H1 (cell line): Measurements from ENCODE around the gene TMEM161B. TPM values are rescaled to one million over a fixed set of nuclear protein-coding genes. Genes with fewer than 3 reads are reported as not detected.

ENCODE experiments used
- CTCF ChIA-PET: fragments of 300-600 bp; sonication (Branson Sonifier 250); formaldehyde crosslinking; loops from one replicate; lab custom pipeline; 2021; ENCODE audit not compliant: partially characterized antibody; lab: Charles Lee
- POLR2A ChIA-PET: fragments of 300-600 bp; sonication (Branson Sonifier 250); formaldehyde crosslinking; loops from one replicate; lab custom pipeline; 2021; ENCODE audit warnings: inconsistent platforms; ENCODE audit not compliant: partially characterized antibody; lab: Charles Lee
- DNase-seq, 2 experiments: peaks; one replicate each; pipeline versions ENCODE4 v3.0.0 to v3.0.0-alpha.2; 2010 to 2022; ENCODE audit warnings: low spot score in 2 of 2, low read depth in 1 of 2, mixed read lengths in 1 of 2
- FAIRE-seq: peaks from 2 replicates; lab custom pipeline; 2011; peaks lifted over from hg19 to GRCh38; lab: Jason Lieb, UNC
- H2AFZ ChIP-seq: 2 replicates; pipeline ENCODE4 v1.8.1; 2012; ENCODE audit warnings: low read length, inconsistent platforms
- H2AK5ac ChIP-seq: 2 replicates; pipeline ENCODE4 v1.6.1; 2013; ENCODE audit warnings: low read depth, low read length
- H2BK120ac ChIP-seq: replicated peaks from 2 replicates; pipeline ENCODE3; 2013; ENCODE audit warnings: low read depth, low read length, inconsistent platforms
- H2BK12ac ChIP-seq: 2 replicates; pipeline ENCODE4 v1.6.1; 2013; ENCODE audit warnings: low read depth, low read length
- H2BK15ac ChIP-seq: 2 replicates; pipeline ENCODE4 v1.6.1; 2013; ENCODE audit warnings: low read length
- H2BK20ac ChIP-seq: 2 replicates; pipeline ENCODE4 v1.6.1; 2013; ENCODE audit warnings: low read length
- H2BK5ac ChIP-seq: 2 replicates; pipeline ENCODE4 v1.6.1; 2013; ENCODE audit warnings: low read depth, low read length
- H3K14ac ChIP-seq: 2 replicates; pipeline ENCODE4 v1.6.1; 2013; ENCODE audit warnings: inconsistent platforms; ENCODE audit not compliant: insufficient read length
- H3K18ac ChIP-seq: 2 replicates; pipeline ENCODE4 v1.6.1; 2013; ENCODE audit warnings: low read length; ENCODE audit errors: extremely low read depth
- H3K23ac ChIP-seq: 2 replicates; pipeline ENCODE4 v1.6.1; 2013; ENCODE audit warnings: inconsistent platforms; ENCODE audit not compliant: insufficient read length
- H3K23me2 ChIP-seq: 2 replicates; pipeline ENCODE4 v1.6.1; 2013; ENCODE audit warnings: low read depth, low read length
- H3K27ac ChIP-seq: 2 replicates; pipeline ENCODE4 v1.6.1; 2011; ENCODE audit warnings: low read depth, low read length, inconsistent platforms
- H3K27me3 ChIP-seq, 4 experiments: replicated peaks in 1 of 4; 1 replicate in 1 of 4; 2 replicates in 3 of 4; pipeline versions ENCODE4 v1.6.1 to v1.8.1; 2011 to 2013; ENCODE audit warnings: low read length in 3 of 4, mild to moderate bottlenecking in 3 of 4, inconsistent platforms in 2 of 4, mixed read lengths in 2 of 4, moderate library complexity in 1 of 4; ENCODE audit not compliant: control insufficient read depth in 3 of 4, insufficient read depth in 3 of 4; ENCODE audit errors: extremely low read depth in 1 of 4
- H3K36me3 ChIP-seq, 4 experiments: 2 replicates each; pipeline versions ENCODE4 v1.6.1 to v1.8.1; 2011 to 2013; ENCODE audit warnings: mild to moderate bottlenecking in 4 of 4, low read length in 3 of 4, moderate library complexity in 2 of 4, control low read depth in 1 of 4, inconsistent platforms in 1 of 4; ENCODE audit not compliant: insufficient read depth in 4 of 4, control insufficient read depth in 2 of 4
- H3K4ac ChIP-seq: replicated peaks from 2 replicates; pipeline ENCODE3; 2013; ENCODE audit warnings: low read length, low read depth, mixed read lengths, inconsistent platforms; ENCODE audit not compliant: insufficient read length
- H3K4me1 ChIP-seq, 4 experiments: replicated peaks in 1 of 4; 1 replicate in 1 of 4; 2 replicates in 3 of 4; pipeline versions ENCODE4 v1.6.1 to v1.8.1; 2011 to 2013; ENCODE audit warnings: low read length in 3 of 4, inconsistent platforms in 2 of 4, mixed read lengths in 1 of 4; ENCODE audit not compliant: insufficient read depth in 4 of 4, control insufficient read depth in 3 of 4
- H3K4me2 ChIP-seq, 2 experiments: 2 replicates each; pipeline versions ENCODE4 v1.6.1 to v1.8.1; 2011 to 2013; ENCODE audit warnings: low read depth in 2 of 2, low read length in 2 of 2, control low read depth in 1 of 2, inconsistent platforms in 1 of 2, mild to moderate bottlenecking in 1 of 2; ENCODE audit not compliant: insufficient read depth in 1 of 2
- H3K4me3 ChIP-seq, 4 experiments: fragments of 200-600, 300-600 bp in 1 of 4; sonication (generic), shearing (Covaris generic), sonication (Bioruptor Twin) in 1 of 4; 2 replicates each; pipeline versions ENCODE4 v1.5.1 to v1.8.1; 2011 to 2016; ENCODE audit warnings: low read length in 4 of 4, low read depth in 3 of 4, control low read depth in 2 of 4, inconsistent platforms in 2 of 4, mild to moderate bottlenecking in 2 of 4, mixed read lengths in 1 of 4, moderate library complexity in 1 of 4; ENCODE audit not compliant: insufficient read depth in 2 of 4; ENCODE audit errors: extremely low read depth in 1 of 4
- H3K56ac ChIP-seq: replicated peaks from 2 replicates; pipeline ENCODE3; 2013; ENCODE audit warnings: low read depth, mild to moderate bottlenecking, mixed read lengths, low read length, inconsistent platforms; ENCODE audit not compliant: insufficient read length
- H3K79me1 ChIP-seq: 2 replicates; pipeline ENCODE4 v1.6.1; 2013; ENCODE audit warnings: low read depth, low read length, control low read depth
- H3K79me2 ChIP-seq, 2 experiments: 2 replicates each; pipeline versions ENCODE4 v1.6.1 to v1.8.1; 2012 to 2013; ENCODE audit warnings: low read length in 2 of 2, mild to moderate bottlenecking in 2 of 2, inconsistent platforms in 1 of 2; ENCODE audit not compliant: insufficient read depth in 2 of 2, control insufficient read depth in 1 of 2
- H3K9ac ChIP-seq, 4 experiments: replicated peaks in 1 of 4; 1 replicate in 1 of 4; 2 replicates in 3 of 4; pipeline versions ENCODE4 v1.6.1 to v1.8.1; 2011 to 2013; ENCODE audit warnings: low read depth in 3 of 4, low read length in 3 of 4, control low read depth in 2 of 4, mild to moderate bottlenecking in 2 of 4, moderate library complexity in 2 of 4, inconsistent platforms in 1 of 4; ENCODE audit errors: extremely low read depth in 1 of 4
- H3K9me3 ChIP-seq, 2 experiments: 2 replicates each; pipeline versions ENCODE4 v1.6.1 to v1.8.1; 2012 to 2013; ENCODE audit warnings: mild to moderate bottlenecking in 2 of 2, moderate library complexity in 2 of 2, control low read depth in 1 of 2, inconsistent platforms in 1 of 2, low read depth in 1 of 2, low read length in 1 of 2, mixed read lengths in 1 of 2; ENCODE audit not compliant: insufficient read depth in 2 of 2
- H4K20me1 ChIP-seq, 2 experiments: replicated peaks in 1 of 2; 2 replicates each; pipeline versions ENCODE3 to v1.8.1; 2011 to 2013; ENCODE audit warnings: inconsistent platforms in 2 of 2, low read length in 2 of 2, mild to moderate bottlenecking in 1 of 2; ENCODE audit not compliant: insufficient read depth in 2 of 2, control insufficient read depth in 1 of 2
- H4K5ac ChIP-seq: 2 replicates; pipeline ENCODE4 v1.6.1; 2013; ENCODE audit warnings: low read length, low read depth, mixed read lengths, inconsistent platforms; ENCODE audit not compliant: insufficient read length
- H4K8ac ChIP-seq: 2 replicates; pipeline ENCODE4 v1.8.0; 2013; ENCODE audit warnings: mild to moderate bottlenecking, moderate library complexity, low read length, inconsistent platforms; ENCODE audit not compliant: insufficient read depth; ENCODE audit errors: extremely low read depth
- H4K91ac ChIP-seq: replicated peaks from 2 replicates; pipeline ENCODE3; 2013; ENCODE audit warnings: low read length, mixed read lengths, inconsistent platforms; ENCODE audit not compliant: insufficient read length
- HDAC6 ChIP-seq: IDR thresholded peaks from one replicate; pipeline ENCODE4 v1.7.1; 2012; ENCODE audit warnings: low read depth, mild to moderate bottlenecking, inconsistent platforms, low read length, moderate library complexity
- WGBS, 2 experiments: shearing (Covaris generic) in 1 of 2; methylation state at CpG; one replicate each; pipeline versions ENCODE4 v1.1.6 to v1.1.7; 2013 to 2015; ENCODE audit warnings: low lambda C conversion rate in 2 of 2, mixed read lengths in 2 of 2, inconsistent platforms in 1 of 2, low coverage in 1 of 2, missing lambda C conversion rate in 1 of 2; ENCODE audit not compliant: insufficient replicate concordance in 2 of 2, insufficient coverage in 1 of 2, insufficient read length in 1 of 2; ENCODE audit errors: extremely low coverage in 1 of 2, missing lambda C conversion rate in 1 of 2; 5-methylcytosine and 5-hydroxymethylcytosine counted together
- polyA plus RNA-seq, 7 experiments: library from polyadenylated mRNA; depleted of rRNA in 3 of 7; stranded (reverse) in 5 of 7; unstranded in 2 of 7; fragments of >200 nt in 5 of 7; fragments of 200-250 nt in 2 of 7; gene quantifications; 1 replicate in 5 of 7; 2 replicates in 1 of 7; 4 replicates in 1 of 7; pipeline versions ENCODE4 v1.2.1 to v1.2.3, GENCODE V29; 2011 to 2013; ENCODE audit warnings: missing spikeins in 2 of 7, mixed read lengths in 2 of 7
- total RNA-seq: library from RNA; stranded (reverse); fragmentation: NEBNext Ultra II Directional; extraction: Animal tissue kit (Norgen Biotek cat#: 25700); gene quantifications from 2 replicates; pipeline ENCODE4 v1.2.1, GENCODE V29; 2021

TMEM161B gene
- total and polyA plus RNA-seq, 2 of the 8 experiments (the other 6 are each of a cell fraction or from before 2014, with no cell fraction given), result 7.4 to 13.8 TPM

- WGBS, 2 experiments, result 85% methylated on average over 2 of the region's 2 CpGs; no CpG with 5 or more reads in 1 of the 2 experiments
- no peak overlapping the region for H3K9ac ChIP-seq
- no peak overlapping the region for H2AFZ ChIP-seq
- H3K27ac ChIP-seq, result no peak overlapping the region
- H3K23ac ChIP-seq, result no peak overlapping the region
- H3K9me3 ChIP-seq, result peaks cover 8 to 10% of the 10 kb centered on the region in 2 experiments; a peak in 3 of 4 replicates
- H4K5ac ChIP-seq, result no peak overlapping the region
- no peak overlapping the region for H3K4me3 ChIP-seq
- no peak overlapping the region for H4K8ac ChIP-seq
- H2AK5ac ChIP-seq, result no peak overlapping the region
- H3K79me2 ChIP-seq, result peaks cover 5 to 100% of the 10 kb centered on the region in 2 experiments
- POLR2A ChIA-PET, result no interaction called here
- H3K79me1 ChIP-seq, result 0 out of 2 replicates have a peak, but pooled peaks cover 2% of the 10 kb centered on the region
- no peak overlapping the region for H2BK120ac ChIP-seq
- no peak for FAIRE-seq
- H2BK12ac ChIP-seq, result no peak overlapping the region
- no peak overlapping the region for H3K14ac ChIP-seq
- H2BK5ac ChIP-seq, result no peak overlapping the region
- H3K4ac ChIP-seq, result no peak overlapping the region
- H2BK20ac ChIP-seq, result no peak overlapping the region
- no peak for DNase-seq
- CTCF ChIA-PET, result no interaction called here
- no peak overlapping the region for H2BK15ac ChIP-seq
- TF ChIP-seq HDAC6, result no peak
- peaks cover 2% of the 10 kb centered on the region; the same call in 1 of the 2 replicates for H3K23me2 ChIP-seq
- peaks cover 0 to 1% of the 10 kb centered on the region in 2 experiments for H4K20me1 ChIP-seq
- no peak overlapping the region for H3K56ac ChIP-seq
- no peaks in the 10 kb centered on the region for H3K27me3 ChIP-seq
- no peak overlapping the region for H3K18ac ChIP-seq
- no peak overlapping the region for H3K4me2 ChIP-seq
- peaks cover 0 to 9% (median 3%) of the 10 kb centered on the region in 4 experiments; a peak in 4 of 8 replicates for H3K36me3 ChIP-seq
- H3K4me1 ChIP-seq, result peaks cover 0 to 6% (median 0%) of the 10 kb centered on the region in 4 experiments; a peak in 1 of 7 replicates
- H4K91ac ChIP-seq, result no peak overlapping the region
These were observed 5.3 kb downstream of the TMEM161B start for GRCh38 chr5:88263349-88263748.
